GM13977 (cell line): ENCODE data around the gene SLC4A9.

Source experiments
- DNase-seq: peaks from one replicate; pipeline ENCODE4 v3.0.0; 2012; ENCODE audit warnings: low spot score
- in situ Hi-C: fragments of 300-500 bp; cut with MboI; formaldehyde crosslinking; loops from one replicate; pipeline ENCODE4 v1.12.0; 2022; ENCODE audit warnings: low sequenced_read_pairs, low pct_unique_long_range_greater_than_20kb, mixed read lengths, inconsistent platforms; ENCODE audit not compliant: unreplicated experiment
- TF ChIP-seq, protein P1 (sequence below): IDR thresholded peaks from 2 replicates; pipeline ENCODE4 v1.5.1; 2012; ENCODE audit warnings: mild to moderate bottlenecking, control low read depth; ENCODE audit not compliant: insufficient read depth; ENCODE audit errors: extremely low read depth, missing control alignments

SLC4A9 gene

DNA sequence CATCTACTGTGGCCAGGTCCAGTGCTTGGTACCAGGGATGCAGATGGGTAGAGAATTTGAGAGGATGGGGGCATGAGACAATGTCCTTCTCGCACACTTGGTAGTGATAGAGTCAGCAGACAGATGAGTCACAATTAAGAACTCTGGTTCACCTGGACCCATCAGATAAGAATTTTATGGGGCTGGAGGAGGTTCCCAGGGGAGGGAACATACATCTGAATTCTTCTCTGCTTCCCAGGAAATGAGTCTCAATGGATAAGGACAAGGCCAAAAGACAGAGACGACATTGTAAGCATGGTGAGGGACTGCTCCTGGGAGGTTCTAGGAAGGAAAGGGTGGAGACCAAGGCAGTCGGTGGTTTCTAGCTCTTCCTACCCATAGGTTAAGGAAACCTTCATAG is 5.3 kb downstream of the SLC4A9 start:
- in situ Hi-C loops: loop anchor here (10.0 kb wide), 1 partner anchor 360 kb away; no protein-coding TSS in a partner anchor
- TF ChIP-seq, protein P1, sequence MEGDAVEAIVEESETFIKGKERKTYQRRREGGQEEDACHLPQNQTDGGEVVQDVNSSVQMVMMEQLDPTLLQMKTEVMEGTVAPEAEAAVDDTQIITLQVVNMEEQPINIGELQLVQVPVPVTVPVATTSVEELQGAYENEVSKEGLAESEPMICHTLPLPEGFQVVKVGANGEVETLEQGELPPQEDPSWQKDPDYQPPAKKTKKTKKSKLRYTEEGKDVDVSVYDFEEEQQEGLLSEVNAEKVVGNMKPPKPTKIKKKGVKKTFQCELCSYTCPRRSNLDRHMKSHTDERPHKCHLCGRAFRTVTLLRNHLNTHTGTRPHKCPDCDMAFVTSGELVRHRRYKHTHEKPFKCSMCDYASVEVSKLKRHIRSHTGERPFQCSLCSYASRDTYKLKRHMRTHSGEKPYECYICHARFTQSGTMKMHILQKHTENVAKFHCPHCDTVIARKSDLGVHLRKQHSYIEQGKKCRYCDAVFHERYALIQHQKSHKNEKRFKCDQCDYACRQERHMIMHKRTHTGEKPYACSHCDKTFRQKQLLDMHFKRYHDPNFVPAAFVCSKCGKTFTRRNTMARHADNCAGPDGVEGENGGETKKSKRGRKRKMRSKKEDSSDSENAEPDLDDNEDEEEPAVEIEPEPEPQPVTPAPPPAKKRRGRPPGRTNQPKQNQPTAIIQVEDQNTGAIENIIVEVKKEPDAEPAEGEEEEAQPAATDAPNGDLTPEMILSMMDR: no peak
- DNase-seq: no peak

DNA sequence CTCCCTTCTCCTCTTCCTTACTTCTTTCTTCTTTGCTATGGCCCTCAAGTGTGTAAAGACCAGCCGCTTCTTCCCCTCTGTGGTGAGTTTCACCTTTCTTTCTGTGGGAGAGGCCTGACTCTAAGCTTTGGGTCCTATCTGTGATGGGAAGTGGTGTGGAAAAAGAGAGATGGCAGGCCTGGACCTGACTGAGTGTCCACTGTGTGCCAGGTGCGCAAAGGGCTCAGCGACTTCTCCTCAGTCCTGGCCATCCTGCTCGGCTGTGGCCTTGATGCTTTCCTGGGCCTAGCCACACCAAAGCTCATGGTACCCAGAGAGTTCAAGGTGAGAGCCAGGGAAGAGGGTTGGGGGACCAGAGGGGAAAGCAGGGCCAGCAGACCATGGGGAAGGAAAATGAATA is 5.9 kb downstream of the SLC4A9 start:
- TF ChIP-seq, protein P1: no peak
- in situ Hi-C loops: loop anchor here (10.0 kb wide), 1 partner anchor 359 kb away; no protein-coding TSS in a partner anchor

DNA sequence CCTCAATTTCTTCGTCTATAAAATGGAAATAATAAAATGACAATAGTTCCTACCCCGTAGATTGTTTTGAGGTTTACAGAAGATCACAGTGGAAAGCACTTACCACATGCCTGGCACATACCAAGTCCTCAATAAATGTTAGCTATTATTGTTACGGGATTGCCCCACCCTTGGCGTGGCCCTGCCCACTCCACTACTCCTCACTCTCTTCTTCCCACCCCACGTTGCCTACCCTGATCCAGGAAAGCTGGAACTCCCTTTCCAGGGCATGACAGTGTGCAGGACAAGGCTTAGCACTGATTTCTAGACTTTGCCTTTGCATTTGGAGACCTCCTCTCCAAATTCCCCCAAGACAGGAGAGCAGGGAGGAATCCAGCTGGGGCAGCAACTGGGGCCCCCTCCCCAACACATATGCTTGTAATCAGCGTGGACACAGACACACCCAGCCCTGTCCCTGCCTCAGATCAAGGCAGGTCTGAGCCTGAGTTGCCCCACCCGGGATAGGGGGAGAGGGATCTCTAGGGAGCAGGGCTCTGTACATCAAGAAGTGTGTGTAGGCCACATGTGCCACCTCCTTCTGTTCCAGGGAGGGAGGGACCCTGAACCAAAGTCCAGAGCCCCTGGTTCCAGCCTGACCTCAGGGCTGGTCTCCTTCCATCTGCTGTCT is 6.7 kb downstream of the SLC4A9 start:
- TF ChIP-seq, protein P1: no peak
- in situ Hi-C loops: loop anchor here (10.0 kb wide), 1 partner anchor 358 kb away; no protein-coding TSS in a partner anchor
- no peak for DNase-seq

More for the DNA sequence above, 5.9 kb downstream of the SLC4A9 start:
- DNase-seq: no peak

DNA sequence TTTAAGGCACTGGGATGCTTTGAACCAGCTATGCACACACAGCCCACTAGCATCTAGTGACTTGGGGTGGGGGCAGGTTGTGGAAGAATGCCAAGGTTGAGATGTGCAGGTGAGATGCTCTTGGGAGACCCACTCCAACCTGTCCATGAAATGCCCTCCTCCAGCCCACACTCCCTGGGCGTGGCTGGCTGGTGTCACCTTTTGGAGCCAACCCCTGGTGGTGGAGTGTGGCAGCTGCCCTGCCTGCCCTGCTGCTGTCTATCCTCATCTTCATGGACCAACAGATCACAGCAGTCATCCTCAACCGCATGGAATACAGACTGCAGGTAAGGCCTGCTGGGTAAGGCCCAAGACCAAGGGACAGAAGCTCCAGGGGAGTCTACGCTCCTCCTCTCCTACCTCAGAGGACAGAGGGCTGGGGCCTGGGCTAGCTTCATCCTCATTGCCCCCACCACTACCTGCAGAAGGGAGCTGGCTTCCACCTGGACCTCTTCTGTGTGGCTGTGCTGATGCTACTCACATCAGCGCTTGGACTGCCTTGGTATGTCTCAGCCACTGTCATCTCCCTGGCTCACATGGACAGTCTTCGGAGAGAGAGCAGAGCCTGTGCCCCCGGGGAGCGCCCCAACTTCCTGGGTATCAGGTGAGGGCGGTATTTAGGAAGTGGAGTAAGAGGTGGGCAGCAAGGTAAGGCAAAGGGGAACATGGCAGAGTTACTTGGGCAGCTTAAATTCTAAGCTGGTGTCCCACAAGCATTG is 7.4 kb downstream of the SLC4A9 start:
- TF ChIP-seq, protein P1: no peak
- in situ Hi-C loops: loop anchor here (10.0 kb wide), 1 partner anchor 357 kb away; no protein-coding TSS in a partner anchor
- DNase-seq: no peak

DNA sequence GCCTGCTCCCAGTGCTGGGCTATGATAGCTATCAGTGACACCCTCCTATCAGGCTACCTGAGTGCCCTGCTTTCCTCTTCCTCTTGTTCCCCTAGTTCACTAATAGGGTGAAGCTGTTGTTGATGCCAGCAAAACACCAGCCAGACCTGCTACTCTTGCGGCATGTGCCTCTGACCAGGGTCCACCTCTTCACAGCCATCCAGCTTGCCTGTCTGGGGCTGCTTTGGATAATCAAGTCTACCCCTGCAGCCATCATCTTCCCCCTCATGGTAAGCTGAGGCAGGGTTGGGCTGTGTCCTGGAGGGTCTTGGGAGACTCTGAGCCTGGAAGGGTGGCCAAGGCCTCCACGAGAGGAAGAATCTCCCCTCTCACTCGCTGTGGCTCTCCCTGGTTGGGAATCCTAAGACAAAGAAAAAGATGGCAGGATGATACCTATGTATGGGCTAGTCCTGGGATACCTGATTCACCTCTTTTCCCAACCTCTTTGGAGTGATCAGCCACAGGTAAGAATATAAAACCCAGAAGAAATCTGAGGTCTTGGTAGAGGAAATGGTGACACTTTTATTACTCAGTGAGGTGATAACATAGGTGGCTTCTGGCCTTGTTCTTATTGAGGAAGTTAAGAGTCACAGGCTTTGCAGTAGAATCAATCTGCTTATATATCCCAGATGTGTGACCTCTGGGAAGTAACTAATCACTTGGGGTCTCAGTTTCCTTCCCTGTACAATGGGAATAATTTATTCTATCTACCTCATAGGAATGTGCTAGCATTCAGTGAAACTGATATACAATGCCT is 11.6 kb downstream of the SLC4A9 start:
- DNase-seq: no peak
- TF ChIP-seq, protein P1: no peak
- in situ Hi-C loops: loop anchor here (10.0 kb wide), 1 partner anchor 263 kb away; the partner anchor contains the start of genes CD14 and TMCO6

DNA sequence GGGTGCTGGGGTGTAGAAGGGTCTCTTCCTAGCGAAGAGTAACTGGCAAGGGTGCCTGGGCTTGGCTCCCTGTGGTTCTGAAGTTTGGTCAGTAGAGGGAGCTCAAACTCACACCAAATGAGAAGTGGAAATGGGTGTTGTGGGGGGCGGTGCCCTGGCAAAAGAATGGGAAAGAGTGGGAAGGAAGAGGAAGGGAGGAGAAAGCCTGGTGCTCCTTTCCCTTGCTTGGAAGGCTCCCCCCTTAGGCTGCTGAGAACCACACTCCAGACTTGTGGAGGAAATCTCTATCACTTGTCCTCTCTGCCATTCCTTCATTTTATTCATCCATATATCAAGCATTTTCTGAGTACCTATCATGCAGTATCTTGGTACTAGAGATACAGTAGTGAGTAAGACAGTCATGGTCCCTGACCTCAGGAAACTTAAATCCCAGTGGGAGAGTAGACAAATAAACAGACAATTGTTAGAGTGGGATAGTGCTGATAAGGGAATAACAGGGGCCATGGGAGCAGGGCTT is 13.0 kb downstream of the SLC4A9 start:
- peak; percentile 56 for DNase-seq
- in situ Hi-C loops: loop anchor here (10.0 kb wide), 1 partner anchor 262 kb away; the partner anchor contains the start of genes CD14 and TMCO6
- TF ChIP-seq, protein P1: peak; percentile 88
